Esophagus squamous epithelium (tissue), 5 donors: ENCODE results near the gene PLCB4. TPM values are rescaled to one million over a fixed set of nuclear protein-coding genes. Genes with fewer than 3 reads are reported as not detected.

ENCODE experiments used
- DNase-seq: peaks from one replicate; lab custom pipeline; 2025; lab: John Stamatoyannopoulos, UW
- H3K27ac ChIP-seq, 4 donors: fragments of 200-600 bp; sonication (generic); one replicate each; pipeline ENCODE4 v1.5.1; 2016 to 2019; ENCODE audit warnings: mild to moderate bottlenecking in 1 of 4
- H3K27me3 ChIP-seq, 4 donors: fragments of 200-600 bp; sonication (generic); 1 replicate in 3 of 4; 2 replicates in 1 of 4; pipeline versions ENCODE4 v1.5.1 to v1.6.0; 2017 to 2021; ENCODE audit warnings: antibody characterized with exemption in 1 of 4
- H3K36me3 ChIP-seq, 3 donors: fragments of 200-600 bp; sonication (generic); one replicate each; pipeline ENCODE4 v1.5.1; 2016 to 2019
- H3K4me1 ChIP-seq, 3 donors: fragments of 200-600 bp; sonication (generic); one replicate each; pipeline ENCODE4 v1.5.1; 2017 to 2019
- H3K4me3 ChIP-seq, 4 donors: fragments of 200-600 bp; sonication (generic); 1 replicate in 3 of 4; 2 replicates in 1 of 4; pipeline ENCODE4 v1.5.1; 2016 to 2019; ENCODE audit warnings: mild to moderate bottlenecking in 2 of 4, moderate library complexity in 1 of 4
- H3K9me3 ChIP-seq, 3 donors: fragments of 200-600 bp; sonication (generic); one replicate each; pipeline ENCODE4 v1.5.1; 2016 to 2019
- POLR2A ChIP-seq, 4 donors: fragments of 450-650 bp; IDR thresholded peaks; one replicate each; pipeline ENCODE4 v1.6.1; 2017; ENCODE audit warnings: antibody characterized with exemption in 4 of 4, mild to moderate bottlenecking in 4 of 4, moderate library complexity in 3 of 4
- WGBS, 2 donors: methylation state at CpG; one replicate each; pipeline ENCODE4 v1.1.5; 2018; 5-methylcytosine and 5-hydroxymethylcytosine counted together
- intact Hi-C: fragments of 100-400 bp; cut with DNase I; formaldehyde crosslinking; loops from one replicate; pipeline ENCODE4 v1.15.0; 2022
- total RNA-seq, 4 donors: library from RNA; depleted of rRNA; stranded (reverse); fragments of >200 nt; gene quantifications; one replicate each; pipeline ENCODE4 v1.1.0, GENCODE V29; 2016
- TF ChIP-seq, protein P1 (sequence below), 6 experiments: fragments of 450-650 bp in 4 of 6; fragments of 200-600 bp in 2 of 6; sonication (generic) in 2 of 6; IDR thresholded peaks; one replicate each; pipeline ENCODE4 v1.5.1; 2016 to 2019; ENCODE audit warnings: antibody characterized with exemption in 6 of 6, mild to moderate bottlenecking in 4 of 6, moderate library complexity in 4 of 6
- donor health status: DM: yes; HTN: yes; CAD: no.

Gene PLCB4
- total RNA-seq, 4 donors from 2014 or later = 1.1 to 13.7 (median 2.8) TPM

DNA sequence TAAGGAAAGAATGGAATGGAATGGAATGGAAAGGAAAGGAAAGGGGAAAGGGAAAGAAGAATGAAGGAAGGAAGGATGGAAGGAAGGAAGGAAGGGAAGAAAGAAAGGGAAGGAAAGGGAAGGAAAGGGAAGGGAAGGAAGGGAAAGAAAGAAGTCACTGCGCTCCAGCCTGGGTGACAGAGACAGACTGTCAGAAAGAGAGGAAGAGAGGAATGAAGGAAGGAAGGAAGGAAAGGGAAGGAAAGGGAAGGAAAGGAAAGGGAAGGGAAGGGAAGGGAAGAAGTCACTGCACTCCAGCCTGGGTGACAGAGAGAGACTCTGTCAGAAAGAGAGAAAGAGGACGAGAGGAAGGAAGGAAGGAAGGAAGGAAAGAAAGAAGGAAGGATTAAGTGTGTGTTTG lies 224.3 kb downstream of the PLCB4 start:
- Histone ChIP-seq H3K9me3 (no peaks in the 10 kb centered on the region), H3K36me3 (no peaks in the 10 kb centered on the region), H3K27ac (no peak overlapping the region), H3K4me1 (peaks cover 0 to 14% (median 7%) of the 10 kb centered on the region in 3 donors), H3K4me3 (no peak overlapping the region), H3K27me3 (no peaks in the 10 kb centered on the region)
- WGBS, 2 donors = 84 to 92% methylated on average over 2 of the region's 2 CpGs
- DNase-seq = no peak
- TF ChIP-seq POLR2A (IDR thresholded peaks at IDR 0.05) = no peak
- TF ChIP-seq, protein P1, sequence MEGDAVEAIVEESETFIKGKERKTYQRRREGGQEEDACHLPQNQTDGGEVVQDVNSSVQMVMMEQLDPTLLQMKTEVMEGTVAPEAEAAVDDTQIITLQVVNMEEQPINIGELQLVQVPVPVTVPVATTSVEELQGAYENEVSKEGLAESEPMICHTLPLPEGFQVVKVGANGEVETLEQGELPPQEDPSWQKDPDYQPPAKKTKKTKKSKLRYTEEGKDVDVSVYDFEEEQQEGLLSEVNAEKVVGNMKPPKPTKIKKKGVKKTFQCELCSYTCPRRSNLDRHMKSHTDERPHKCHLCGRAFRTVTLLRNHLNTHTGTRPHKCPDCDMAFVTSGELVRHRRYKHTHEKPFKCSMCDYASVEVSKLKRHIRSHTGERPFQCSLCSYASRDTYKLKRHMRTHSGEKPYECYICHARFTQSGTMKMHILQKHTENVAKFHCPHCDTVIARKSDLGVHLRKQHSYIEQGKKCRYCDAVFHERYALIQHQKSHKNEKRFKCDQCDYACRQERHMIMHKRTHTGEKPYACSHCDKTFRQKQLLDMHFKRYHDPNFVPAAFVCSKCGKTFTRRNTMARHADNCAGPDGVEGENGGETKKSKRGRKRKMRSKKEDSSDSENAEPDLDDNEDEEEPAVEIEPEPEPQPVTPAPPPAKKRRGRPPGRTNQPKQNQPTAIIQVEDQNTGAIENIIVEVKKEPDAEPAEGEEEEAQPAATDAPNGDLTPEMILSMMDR (IDR thresholded peaks at IDR 0.05) = no peak
- intact Hi-C loops = no loop called here

DNA sequence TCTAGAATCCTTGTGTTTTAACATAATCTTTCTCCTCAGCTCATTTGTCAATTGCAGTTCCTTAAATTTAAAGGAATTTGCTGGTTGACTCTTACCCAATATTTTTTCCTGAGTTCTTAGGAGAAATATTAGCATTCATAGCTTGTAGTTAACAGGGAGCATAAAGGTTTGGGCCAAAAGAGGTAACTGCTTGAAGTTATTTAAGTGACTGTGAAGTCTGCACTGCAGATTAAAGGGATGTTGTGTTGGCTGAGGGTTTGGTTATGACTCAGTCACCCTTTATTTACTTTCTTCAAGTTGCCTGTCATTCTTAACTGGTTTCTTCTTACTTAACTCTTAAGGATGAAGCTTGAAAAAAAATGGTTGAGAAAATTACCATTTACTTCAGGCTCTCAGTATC lies 225.2 kb downstream of the PLCB4 start:
- no peaks in the 10 kb centered on the region for H3K36me3 ChIP-seq
- intact Hi-C loops = no loop called here
- no peak overlapping the region for H3K4me3 ChIP-seq
- peaks cover 0 to 14% (median 7%) of the 10 kb centered on the region in 3 donors for H3K4me1 ChIP-seq
- H3K27me3 ChIP-seq = no peaks in the 10 kb centered on the region
- H3K9me3 ChIP-seq = no peaks in the 10 kb centered on the region
- TF ChIP-seq, protein P1 (IDR thresholded peaks at IDR 0.05) = no peak
- no peak for TF ChIP-seq POLR2A (IDR thresholded peaks at IDR 0.05)
- no peak overlapping the region for H3K27ac ChIP-seq
- DNase-seq = no peak

DNA sequence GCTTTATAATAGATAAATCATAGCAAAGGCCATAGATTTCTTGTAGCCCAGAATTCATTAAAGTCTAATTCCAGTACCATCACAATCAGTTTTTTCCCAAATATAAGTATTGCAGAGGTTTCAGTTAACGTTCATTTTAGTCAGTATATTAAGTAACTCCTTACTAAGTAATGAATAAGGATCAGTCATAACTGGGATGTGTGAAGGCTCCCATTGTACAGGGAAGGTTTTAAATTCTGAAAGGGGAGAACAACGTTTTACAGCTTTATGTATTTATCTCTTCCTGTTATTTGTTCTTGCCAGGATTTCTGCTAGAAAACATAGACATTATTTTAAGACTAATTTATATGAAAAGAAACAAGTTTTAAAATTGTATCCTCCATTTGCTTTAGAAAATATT lies 230.0 kb downstream of the PLCB4 start:
- TF ChIP-seq POLR2A (IDR thresholded peaks at IDR 0.05) = no peak
- TF ChIP-seq, protein P1 (IDR thresholded peaks at IDR 0.05) = no peak
- H3K4me1 ChIP-seq = peaks cover 0 to 32% (median 16%) of the 10 kb centered on the region in 3 donors
- no peak overlapping the region for H3K4me3 ChIP-seq
- no peaks in the 10 kb centered on the region for H3K36me3 ChIP-seq
- 35 to 49% methylated on average over 2 of the region's 2 CpGs for WGBS, 2 donors
- no peaks in the 10 kb centered on the region for H3K9me3 ChIP-seq
- no peaks in the 10 kb centered on the region for H3K27me3 ChIP-seq
- DNase-seq = no peak
- no peak overlapping the region for H3K27ac ChIP-seq
- intact Hi-C loops = no loop called here

DNA sequence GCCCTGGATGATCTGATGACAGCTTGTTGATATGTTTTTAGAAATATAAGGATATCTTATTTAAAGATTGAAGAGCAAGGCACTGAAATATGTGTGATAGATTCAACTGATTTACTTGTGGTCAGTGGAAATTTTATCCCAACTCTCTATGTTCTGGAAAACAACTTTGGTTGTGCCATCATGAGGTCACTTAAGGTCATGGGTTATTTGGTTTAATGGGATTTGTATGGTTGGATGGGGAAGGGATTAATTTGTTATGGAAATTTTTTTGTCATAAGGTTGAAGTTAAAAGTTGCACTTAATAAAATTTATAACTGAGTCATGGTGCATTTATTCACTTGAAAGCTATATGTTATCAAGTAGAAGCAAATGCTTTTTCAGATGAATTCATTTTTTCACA lies 231.2 kb downstream of the PLCB4 start:
- Histone ChIP-seq H3K9me3 (no peaks in the 10 kb centered on the region), H3K4me1 (peaks cover 0 to 24% (median 10%) of the 10 kb centered on the region in 3 donors), H3K27me3 (no peaks in the 10 kb centered on the region), H3K27ac (no peak overlapping the region), H3K4me3 (no peak overlapping the region), H3K36me3 (no peaks in the 10 kb centered on the region)
- TF ChIP-seq, protein P1 (IDR thresholded peaks at IDR 0.05) = no peak
- TF ChIP-seq POLR2A (IDR thresholded peaks at IDR 0.05) = no peak
- DNase-seq = no peak
- intact Hi-C loops = no loop called here

DNA sequence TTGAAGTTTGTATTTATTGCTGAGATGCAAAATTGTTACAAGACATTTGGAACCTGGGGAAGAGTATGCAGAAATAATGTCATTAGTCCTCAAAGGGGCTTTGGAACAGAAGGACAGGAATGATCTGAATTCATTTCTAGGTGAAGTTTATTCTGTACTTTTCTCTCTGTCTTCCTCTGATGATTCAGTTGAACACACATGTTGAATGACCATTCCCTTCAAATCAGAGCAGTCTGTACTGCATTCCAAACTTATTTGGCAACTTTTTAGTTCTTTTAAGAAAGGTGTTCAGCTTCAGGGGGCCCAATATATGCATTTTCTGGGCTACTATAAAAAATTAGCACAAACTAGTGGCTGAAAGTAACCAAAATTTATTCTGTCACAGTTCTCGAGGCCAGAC lies 231.6 kb downstream of the PLCB4 start:
- Histone ChIP-seq H3K4me1 (peaks cover 0 to 24% (median 10%) of the 10 kb centered on the region in 3 donors), H3K27ac (no peak overlapping the region), H3K4me3 (no peak overlapping the region), H3K9me3 (no peaks in the 10 kb centered on the region), H3K36me3 (no peaks in the 10 kb centered on the region), H3K27me3 (no peaks in the 10 kb centered on the region)
- intact Hi-C loops = no loop called here
- no peak for DNase-seq
- WGBS, 2 donors = 62 to 80% methylated on average over 1 of the region's 1 CpG
- no peak for TF ChIP-seq POLR2A (IDR thresholded peaks at IDR 0.05)
- TF ChIP-seq, protein P1 (IDR thresholded peaks at IDR 0.05) = no peak
